GM10847 (cell line): ENCODE results near the gene SYNPO2.

ENCODE experiments used
- POLR2A ChIP-seq: IDR thresholded peaks from 2 replicates; pipeline ENCODE4 v1.6.1; 2011; ENCODE audit not compliant: insufficient read length; ENCODE audit errors: extremely low read depth

SYNPO2 gene

DNA sequence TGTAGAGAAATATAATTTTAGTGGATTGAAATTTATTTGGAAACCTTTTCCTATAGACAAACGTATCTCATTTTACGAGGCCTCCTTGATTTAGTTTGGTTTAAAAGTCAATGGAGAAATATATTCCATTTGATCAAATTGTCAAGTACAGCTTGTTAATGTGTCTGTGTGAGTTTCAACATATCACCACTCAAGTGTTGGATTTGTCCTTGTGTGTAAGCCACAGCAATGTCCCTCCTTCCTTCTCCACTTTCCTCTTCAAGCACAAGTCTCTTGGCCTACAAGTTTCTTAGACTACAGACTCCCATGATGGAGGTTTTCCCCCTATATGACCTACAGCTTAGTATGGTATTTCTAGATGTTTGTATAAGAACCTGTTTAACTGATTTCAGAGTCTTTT, 104.7 kb downstream of the SYNPO2 start:
- no peak for TF ChIP-seq POLR2A

DNA sequence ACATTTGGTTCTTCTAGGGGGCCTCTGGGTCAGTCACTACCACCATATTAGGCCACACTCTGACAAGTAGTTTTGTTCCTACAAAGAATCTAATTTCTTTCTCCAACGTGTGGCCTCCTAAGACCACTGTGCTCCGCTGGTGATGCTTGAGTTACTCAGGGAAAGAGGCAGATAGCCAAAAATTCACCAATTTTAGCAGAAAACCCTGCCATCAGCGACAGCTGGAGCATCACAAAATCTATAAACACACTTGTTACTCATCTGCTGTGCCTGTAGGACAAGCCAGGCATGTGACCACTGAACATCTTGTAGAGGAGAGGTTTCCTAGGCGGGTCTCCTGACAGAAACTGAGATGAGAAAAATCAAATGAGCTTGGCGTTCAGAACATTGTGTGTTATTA, 105.4 kb downstream of the SYNPO2 start:
- TF ChIP-seq POLR2A: no peak

DNA sequence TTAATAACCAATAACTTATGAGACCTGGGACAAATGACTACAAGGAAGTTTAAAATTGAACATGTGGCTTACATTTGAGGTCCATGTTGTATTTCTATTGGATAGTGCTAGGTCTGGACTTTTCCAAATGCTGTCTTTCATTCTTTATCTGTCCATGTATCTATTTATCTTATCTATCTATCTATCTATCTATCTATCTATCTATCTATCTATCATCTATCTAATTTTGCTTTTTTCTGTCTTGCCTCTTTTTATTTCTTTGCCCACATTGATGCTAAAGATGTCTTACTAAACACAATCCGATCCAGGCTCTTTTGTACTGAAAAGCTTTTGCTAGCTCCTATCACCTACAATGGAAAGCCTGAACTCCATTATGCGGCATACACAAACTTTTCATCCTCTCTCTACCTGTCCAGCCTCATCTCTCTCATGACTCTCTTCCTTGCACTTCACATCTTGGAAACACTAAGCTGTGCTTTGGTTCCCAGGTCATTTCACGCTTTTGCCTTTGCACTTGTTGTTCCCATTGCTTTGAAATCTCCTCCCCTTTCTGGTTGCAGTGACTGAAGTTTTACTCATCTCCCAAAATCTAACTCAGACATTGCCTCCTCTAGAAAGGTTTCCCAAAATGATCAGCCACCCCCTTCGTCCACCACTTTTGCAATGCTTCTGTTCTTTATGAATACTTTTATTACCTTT, 107.2 kb downstream of the SYNPO2 start:
- TF ChIP-seq POLR2A: no peak

DNA sequence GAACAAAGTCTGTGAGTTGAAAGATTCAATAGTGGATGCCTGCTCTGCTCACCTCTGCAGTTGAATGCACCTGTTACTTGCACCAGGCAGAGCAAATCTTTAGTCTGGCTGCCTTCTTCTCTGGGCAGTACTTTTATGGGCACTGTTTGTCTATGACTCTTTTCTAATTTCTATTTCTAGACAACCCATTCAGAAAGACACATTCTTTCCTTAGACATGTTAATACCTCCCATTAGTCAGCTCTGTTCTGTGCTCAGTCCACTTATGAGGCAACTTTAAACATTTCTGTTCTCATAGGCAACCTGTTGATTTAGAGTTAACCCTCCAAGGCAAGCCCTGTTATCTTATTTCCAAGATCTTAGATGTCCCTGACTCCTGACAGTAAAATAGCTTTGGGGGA, 108.9 kb downstream of the SYNPO2 start:
- no peak for TF ChIP-seq POLR2A

DNA sequence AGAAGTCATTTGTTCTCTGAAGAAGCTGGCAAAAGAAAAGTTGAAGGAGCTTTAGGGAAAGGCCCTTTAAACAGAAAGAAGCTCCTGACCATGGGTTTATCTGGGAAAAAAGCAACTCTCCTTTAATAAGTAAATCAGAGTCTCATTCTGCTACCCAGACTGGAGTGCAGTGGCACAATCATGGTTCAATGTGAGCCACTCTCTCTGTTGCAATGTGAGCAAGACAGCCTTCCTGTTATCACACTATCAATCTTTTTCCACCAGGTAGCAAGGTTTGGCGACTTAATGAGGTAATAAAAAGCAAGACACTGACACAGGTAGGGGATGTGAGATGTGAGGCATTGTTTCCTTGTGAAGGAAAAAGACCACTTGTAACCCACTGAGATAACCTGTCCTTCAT, 111.3 kb downstream of the SYNPO2 start:
- no peak for TF ChIP-seq POLR2A

DNA sequence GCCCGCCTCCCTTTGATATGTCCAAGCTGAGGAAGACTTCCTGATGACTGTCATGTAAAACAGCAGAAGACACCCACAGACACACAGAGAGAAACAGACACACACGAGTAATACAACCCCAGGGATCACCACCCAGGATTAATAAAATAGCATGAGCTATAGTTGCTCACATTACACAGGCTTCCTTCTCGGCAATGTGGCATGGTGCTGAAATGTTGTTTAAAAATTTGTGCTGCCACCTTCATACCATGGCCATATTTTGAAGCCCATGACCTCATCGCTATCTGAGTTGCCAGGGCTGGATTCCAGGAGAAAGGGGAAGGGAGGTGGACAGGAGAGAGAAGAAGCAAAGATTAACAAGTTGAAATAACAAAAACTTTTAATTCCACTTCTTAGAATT, 111.7 kb downstream of the SYNPO2 start:
- TF ChIP-seq POLR2A: no peak

DNA sequence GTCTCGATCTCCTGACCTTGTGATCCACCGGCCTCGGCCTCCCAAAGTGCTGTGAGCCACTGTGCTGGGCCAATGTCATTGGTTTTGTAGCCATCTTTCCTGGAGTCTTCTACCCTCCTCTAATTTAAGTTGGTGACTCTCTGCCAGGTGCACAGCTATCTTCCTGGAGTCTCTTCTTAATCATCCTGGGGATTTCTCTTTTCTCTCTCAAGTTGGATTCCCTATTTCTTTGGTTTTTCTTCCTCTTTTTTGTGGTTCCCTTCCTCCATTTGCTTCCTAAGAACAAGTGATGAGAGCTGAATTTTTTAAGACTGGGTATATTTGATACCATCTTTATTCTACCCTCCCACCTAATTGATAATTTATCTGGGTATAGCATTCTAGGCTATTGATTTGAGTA, 113.8 kb downstream of the SYNPO2 start:
- TF ChIP-seq POLR2A: no peak

DNA sequence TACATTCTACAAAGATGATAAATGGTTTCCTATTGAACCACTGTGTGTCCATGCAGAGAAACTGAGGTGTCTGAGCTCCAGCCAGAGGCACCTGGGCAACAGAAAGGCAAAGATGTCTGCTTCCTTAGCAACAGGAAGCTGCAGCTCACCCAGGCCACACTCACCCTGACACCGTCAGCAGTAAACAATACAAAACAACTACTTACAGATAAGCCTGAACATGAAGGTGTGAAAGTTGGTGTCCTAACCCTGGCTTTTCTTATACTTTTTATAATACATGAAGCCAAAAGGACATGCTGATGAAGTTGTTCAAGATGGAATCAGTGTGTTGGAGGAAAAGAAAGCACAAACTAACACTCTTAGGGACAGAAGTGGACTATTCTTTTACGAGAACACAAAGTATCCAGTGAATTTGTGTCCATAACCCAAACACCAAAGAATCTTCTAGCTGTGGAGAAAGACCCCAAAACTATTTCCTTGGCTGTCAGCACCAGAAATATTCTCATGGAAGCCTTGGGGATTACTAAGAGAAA, 117.3 kb downstream of the SYNPO2 start:
- no peak for TF ChIP-seq POLR2A

DNA sequence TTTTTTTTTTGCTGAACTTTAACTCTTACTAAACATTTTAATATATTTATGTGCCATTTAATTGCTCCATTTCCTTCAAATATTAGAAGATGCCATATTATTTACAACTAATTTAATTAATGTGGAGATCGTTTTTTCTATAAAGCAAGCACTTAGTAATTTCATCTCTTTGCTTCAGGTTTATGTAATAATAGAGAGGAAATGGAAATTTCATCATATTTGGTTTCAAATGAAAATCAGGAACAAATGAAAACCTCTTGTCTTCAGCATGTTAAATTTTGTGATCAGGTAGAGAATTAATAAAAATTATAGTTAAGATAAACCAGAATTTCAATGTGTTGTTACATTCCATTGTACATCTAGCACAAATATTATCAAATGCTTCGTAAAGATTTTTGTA, 120.1 kb downstream of the SYNPO2 start:
- no peak for TF ChIP-seq POLR2A

DNA sequence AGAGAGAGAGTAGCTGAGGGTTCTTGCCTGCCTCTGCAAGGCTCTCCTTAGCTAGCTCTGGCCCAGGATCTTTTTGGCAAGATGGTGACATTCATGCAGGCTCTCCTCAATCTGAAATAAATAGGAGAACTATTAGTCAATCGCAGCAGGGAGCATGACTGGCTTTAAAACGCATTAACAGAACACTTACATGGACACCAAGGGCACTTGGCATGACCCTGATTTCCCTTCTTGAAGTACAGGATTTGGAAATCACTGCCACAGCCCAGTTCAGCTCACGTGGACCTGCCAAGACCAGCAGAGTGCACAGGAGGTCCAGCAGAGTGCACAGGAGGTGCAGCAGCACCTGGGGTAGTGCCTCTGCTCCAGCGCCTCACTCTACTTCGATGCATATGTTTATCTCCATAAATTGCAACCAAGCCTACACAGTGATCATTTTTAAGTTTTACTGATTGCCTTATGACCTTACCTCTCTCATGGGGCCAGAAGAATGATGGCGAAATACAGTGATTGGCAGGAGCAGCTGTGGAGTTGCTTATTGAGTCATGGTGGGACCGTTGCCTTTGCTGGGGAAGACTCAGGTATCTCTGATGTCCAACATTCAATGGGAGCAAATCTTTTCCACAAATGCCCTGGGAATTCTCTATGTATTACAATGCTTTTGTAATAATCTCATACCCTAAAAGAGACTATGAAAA, 122.4 kb downstream of the SYNPO2 start:
- TF ChIP-seq POLR2A: no peak

DNA sequence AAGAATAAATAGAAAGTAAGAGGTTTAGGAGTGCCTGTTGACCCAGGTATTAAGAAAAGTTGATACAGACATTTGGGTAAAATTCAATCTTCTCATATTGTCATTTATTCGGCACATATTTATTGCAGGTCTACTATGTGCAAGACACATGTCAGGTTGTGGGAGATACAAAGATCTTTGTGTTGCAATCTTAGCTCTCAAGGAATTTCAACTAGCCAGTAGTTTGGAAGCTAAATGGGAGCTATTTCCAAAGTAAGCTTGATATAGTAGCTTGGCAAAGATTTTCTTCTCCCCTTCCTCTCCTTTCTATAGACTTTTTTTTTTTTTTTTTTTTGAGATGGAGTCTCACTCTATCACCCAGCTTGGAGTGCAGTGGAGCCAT, 122.9 kb downstream of the SYNPO2 start:
- TF ChIP-seq POLR2A: no peak

DNA sequence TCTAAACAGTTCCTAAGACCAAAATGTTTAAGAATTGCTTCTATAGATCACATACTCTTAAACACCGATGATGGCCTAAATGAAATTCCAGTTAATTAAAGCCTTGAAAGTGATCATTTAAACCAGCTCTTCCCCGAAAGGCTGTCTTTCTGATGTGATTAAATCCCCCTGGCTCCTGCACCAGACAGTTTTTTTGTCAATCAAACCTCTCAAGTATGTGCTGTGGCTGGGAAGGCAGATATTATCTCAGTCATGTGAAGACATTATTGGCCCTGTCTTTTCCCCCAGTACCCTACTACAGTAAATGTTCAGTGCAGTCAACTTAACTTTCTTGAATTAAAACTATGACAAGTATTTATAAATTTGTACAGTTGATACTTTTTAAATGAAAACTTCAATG, 126.0 kb downstream of the SYNPO2 start:
- no peak for TF ChIP-seq POLR2A

DNA sequence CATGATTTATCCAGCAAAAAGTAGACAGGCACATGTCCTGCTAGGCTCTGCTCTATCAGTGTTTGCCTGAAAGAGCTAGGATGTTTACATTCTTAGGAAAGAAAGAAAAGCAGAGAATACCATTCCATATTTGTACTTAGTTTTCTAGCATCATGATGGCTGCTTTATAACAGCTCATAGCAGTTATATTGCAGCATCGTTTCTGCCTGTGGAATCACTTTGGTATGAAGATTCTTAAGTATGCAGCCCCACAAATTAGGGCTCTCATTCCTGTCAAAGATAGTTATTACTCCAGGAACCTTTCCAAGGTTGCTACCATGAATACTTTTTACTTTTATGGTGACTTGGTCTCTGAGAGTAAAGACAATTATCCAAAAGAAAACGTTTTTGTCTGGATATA, 128.0 kb downstream of the SYNPO2 start:
- no peak for TF ChIP-seq POLR2A

DNA sequence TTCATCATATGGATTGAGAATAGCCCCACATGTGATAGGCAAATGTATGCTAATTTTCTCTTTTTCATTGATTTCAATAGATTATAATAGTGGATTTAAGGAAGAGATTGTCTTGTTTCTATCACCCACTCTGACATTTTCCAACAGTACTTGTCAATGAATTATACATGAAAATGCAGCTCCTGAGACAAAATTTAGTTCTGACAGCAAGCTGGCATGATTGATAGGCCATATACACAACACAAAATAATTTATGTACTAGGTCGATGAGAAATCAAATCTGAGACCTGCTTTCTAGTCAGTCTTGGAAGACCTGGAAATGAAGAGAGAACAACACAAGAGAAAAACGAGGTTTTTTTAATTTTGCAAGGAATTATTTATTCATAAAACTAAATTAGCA, 129.0 kb downstream of the SYNPO2 start:
- TF ChIP-seq POLR2A: no peak

DNA sequence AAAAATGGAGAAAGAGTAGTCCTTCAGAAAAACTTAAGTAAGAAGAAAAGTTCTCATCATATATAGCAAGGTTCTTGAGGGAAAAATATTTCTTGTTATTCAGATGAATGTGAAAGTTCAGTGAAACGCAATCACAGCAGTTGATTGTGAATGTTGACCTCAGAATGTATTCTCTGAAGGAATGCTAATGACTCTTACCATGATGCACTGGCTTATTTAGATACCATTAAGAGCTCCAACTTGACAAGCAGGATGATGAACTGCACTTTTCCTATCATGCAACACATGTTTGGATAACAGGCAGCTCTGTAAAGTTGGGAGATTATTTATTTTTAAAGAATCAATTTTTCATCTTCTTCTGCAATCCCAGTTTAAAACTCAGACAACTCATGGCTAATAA, 131.5 kb downstream of the SYNPO2 start:
- no peak for TF ChIP-seq POLR2A

DNA sequence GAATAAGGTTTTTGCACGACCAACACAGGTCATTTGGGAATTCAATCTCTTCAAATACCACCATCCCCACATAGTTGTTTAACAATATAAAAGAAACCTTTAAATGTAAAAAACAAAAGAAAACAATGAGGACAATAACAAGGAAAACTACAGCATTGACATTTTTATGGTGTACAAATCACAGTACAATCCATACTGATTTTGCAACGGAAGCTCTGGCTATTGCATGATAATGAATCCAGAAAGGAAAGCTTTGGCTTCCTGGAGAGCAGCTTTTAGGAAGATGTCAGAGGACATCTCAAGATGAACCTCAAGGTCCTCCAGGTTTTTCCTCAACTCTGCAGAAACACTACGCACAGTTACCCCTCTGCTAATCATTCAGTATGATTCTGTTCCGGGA, 135.4 kb downstream of the SYNPO2 start:
- no peak for TF ChIP-seq POLR2A

DNA sequence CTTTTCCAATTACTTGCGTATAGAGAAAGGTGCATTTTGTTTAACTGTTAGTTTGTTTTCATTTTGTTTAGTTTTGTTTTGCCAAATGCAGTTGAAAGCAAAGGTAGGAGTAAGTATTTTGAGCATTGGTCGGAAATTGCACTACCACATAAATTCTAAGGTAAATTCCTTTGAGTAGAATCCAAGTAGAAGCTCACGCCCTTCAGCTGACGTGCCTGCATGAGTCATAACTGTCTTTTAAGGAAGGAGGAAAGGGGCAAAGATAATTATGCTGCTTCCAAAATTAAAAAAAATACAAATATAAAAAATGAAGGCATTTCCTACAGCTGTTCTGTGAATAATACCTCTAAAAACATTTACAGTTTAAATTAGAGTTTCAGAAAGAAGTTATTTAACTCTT, 136.8 kb downstream of the SYNPO2 start:
- no peak for TF ChIP-seq POLR2A
